Activated effector memory CD4-positive, alpha-beta T cell treated with Interleukin-2 at 50 U/mL for 16 hours (primary cell): ENCODE measurements around the gene ZMAT5.
"Not testable (repeated sequence)": the region's sequence is repeated elsewhere in the genome, so short reads cannot be mapped to it uniquely, and the experiment has no call there.

Experiments
- DNase-seq: peaks from one replicate; pipeline ENCODE4 v3.0.0-alpha.2; 2020

ZMAT5 gene

GRCh38 chr22:29784451-29785361 is 17.9 kb upstream of the ZMAT5 start:
- no peak for DNase-seq

GRCh38 chr22:29782061-29782845 is 15.4 kb upstream of the ZMAT5 start:
- no peak for DNase-seq

- DNase-seq = no peak
Measured at GRCh38 chr22:29780748-29781676, 14.2 kb upstream of the ZMAT5 start.

- DNase-seq = no peak
Measured at GRCh38 chr22:29780220-29780619, 13.4 kb upstream of the ZMAT5 start.

- DNase-seq = no peak
Measured at GRCh38 chr22:29773233-29773632, 6.4 kb upstream of the ZMAT5 start.

- no peak for DNase-seq
Measured at GRCh38 chr22:29772170-29772641, 5.4 kb upstream of the ZMAT5 start.

GRCh38 chr22:29769723-29770321 is 3.0 kb upstream of the ZMAT5 start:
- DNase-seq = no peak

- no peak for DNase-seq
Measured at GRCh38 chr22:29768052-29768693, 1.4 kb upstream of the ZMAT5 start.

GRCh38 chr22:29767171-29768051 is 604 bp upstream of the ZMAT5 start, which contains the start of gene UQCR10:
Gene UQCR10 (plus strand): TSS chr22:29767369. CDS start chr22:29767399, 30 bp downstream.
- peak; percentile 86 for DNase-seq

- DNase-seq = peak; percentile 2
Measured at GRCh38 chr22:29765905-29766631, 739 bp downstream of the ZMAT5 start.

- no peak for DNase-seq
Measured at GRCh38 chr22:29762263-29762662, 4.5 kb downstream of the ZMAT5 start.

- DNase-seq = no peak
Measured at GRCh38 chr22:29758959-29759358, 7.8 kb downstream of the ZMAT5 start.

GRCh38 chr22:29758068-29758622 is 8.7 kb downstream of the ZMAT5 start:
- DNase-seq = no peak

- DNase-seq = no peak
Measured at GRCh38 chr22:29757096-29757495, 9.7 kb downstream of the ZMAT5 start.

GRCh38 chr22:29756341-29756740 is 10.5 kb downstream of the ZMAT5 start:
- DNase-seq = no peak

- DNase-seq = no peak
Measured at GRCh38 chr22:29755889-29756288, 10.9 kb downstream of the ZMAT5 start.

- not testable (repeated sequence) for DNase-seq
Measured at GRCh38 chr22:29754658-29755395, 12.0 kb downstream of the ZMAT5 start.

GRCh38 chr22:29753808-29754657 is 12.8 kb downstream of the ZMAT5 start:
- DNase-seq = no peak
